HG02938 (cell line): Measurements from ENCODE around the gene ADAM12.

Source experiments
- ATAC-seq: cut with Tn5 transposase; IDR thresholded peaks from one replicate; pipeline ENCODE4 v1.9.1; 2021; ENCODE audit warnings: mild to moderate bottlenecking, moderate library complexity; ENCODE audit not compliant: unreplicated experiment

Gene ADAM12

GRCh38 chr10:126218778-126219649, 169.3 kb downstream of the ADAM12 start:
- ATAC-seq = no peak

DNA sequence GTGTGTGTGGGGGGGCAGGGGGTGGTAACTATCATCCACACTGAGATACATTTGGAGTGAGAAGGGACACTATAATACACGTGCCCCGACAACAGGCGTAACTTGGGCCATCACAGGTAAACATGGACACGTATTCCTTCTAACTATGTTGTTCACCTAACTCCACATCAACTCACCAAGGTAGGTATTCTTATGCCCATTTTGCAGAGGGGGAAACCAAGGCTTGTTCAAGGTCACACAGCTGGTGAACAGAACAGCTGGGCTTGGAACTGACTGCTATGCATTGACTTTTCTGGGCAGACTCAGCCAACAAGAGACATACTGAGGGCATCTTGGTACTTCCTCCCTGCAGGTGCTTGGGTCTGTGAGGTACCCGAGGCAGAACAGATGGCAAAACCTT, 170.1 kb downstream of the ADAM12 start:
- no peak for ATAC-seq

DNA sequence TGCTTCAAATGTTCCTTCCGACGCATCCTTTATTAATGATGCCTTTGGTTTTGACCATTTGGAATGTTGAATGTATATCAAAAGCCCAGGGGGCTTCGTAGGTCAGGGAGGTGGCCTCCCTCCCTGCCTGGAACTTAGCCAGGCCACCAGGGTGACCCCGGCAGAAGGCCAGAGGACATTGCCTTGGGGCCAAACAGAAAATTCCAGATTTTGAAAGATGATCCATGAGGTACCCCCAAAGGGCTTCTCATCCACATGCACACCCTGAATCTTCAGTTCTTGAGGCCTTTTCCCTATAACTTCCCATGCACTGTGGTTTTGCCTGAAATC, 171.7 kb downstream of the ADAM12 start:
- ATAC-seq = no peak

DNA sequence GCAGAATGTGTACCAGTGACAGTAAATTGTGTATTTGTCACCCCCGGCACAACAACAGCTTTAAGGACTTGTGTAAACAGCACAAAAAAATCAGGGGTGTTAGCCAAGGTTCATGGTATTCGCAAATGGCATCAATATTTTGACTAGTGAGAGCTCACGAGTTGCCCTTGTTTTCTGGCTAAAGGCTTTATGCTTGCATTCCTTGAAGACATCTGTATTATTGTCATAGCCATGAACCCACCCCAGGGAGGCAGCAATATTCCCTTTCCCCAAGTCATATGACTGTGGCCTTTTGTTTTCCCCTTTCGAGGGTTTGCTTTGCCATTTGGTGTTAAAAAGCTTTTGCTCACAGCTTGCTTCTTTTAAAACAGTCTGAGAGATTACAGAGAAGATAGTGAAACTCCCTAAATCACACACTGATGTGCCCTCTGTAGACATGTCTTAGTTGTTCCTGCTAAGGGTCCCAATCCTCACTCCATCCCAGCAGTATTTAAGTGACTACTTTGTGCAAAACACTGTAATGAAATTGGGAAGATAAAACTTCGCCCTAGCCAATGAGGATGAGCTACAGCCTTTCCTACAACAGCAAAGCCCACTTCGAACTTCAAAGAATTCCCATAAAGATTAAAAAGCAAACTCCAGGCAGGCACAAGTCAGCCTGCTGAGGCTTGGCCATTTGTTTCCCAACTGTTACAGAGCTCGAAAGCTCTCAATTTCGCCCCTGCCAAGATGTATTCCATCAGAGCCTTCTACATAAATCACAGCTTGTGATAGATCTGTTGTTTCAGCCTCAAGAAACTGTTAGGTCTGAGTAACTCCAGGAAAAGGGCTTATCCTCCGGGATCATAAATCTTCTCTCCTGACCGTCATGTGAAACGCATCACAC, 172.3 kb downstream of the ADAM12 start:
- no peak for ATAC-seq

DNA sequence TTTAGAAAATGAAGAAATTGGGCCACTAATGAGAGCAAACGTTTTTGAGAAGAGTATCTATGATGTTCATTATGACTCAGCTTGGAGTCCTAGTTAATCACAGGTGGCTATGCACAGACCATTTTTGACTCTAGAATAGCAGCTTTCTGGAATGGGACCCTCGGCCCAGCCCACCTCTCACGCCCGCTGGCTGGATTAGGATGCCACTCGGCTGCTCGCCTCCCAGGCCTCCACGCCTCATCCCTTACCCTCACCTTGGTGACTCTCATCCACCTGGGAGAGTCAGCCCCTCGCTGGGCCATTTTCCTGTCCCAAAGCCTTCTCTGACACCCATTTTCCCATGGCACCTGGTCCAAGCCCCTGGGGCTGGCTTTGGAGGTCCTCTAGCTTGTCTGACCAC, 173.6 kb downstream of the ADAM12 start:
- ATAC-seq = no peak

DNA sequence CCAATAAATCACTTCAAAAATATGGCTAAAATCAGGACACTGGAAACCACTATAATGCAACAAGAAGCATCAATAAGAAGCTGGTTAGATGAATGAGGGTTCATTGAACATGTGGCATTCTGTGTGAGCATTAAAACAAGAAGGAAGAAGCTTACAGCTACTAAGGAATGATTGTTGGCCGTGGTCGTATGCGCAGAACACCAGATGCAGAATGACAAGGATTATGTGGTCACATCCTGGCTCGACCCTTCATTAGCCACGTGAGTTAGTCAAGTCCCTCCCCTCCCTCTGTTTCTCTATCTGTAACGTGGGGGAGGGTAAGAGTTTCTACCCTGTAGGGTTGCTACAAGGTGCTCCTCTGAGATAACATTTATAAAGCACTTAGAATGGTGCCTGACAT, 174.3 kb downstream of the ADAM12 start:
- ATAC-seq = no peak

- no peak for ATAC-seq
Observed at GRCh38 chr10:126212738-126213137, 175.5 kb downstream of the ADAM12 start.

DNA sequence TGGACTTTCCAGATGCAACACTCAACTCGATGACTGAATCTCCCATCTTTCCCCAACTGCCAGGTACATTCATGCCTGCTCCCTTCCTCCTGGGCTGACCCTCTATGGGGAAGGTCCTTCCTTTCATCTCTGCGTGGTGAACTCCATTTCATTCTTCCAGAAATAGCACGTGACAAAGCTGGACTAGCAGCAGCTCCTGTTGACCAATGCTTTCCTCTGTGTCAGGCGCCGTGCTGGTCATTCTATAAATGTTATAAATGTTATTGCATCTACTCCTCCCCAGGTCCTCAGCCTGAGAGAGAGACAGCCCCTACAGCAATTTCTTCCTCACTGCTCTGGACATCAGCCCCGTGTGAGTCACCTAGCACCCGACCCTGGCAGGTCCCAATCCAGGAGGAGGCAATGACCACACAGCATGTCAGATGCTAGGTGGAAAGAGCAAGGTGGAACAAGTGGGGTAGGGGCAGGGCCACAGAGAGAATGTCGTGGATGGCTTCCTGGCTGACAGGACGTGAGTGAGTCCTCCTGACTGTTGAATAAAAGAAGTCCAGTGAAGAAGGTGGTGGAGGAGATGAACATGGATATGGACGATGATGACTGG, 178.1 kb downstream of the ADAM12 start:
- no peak for ATAC-seq

DNA sequence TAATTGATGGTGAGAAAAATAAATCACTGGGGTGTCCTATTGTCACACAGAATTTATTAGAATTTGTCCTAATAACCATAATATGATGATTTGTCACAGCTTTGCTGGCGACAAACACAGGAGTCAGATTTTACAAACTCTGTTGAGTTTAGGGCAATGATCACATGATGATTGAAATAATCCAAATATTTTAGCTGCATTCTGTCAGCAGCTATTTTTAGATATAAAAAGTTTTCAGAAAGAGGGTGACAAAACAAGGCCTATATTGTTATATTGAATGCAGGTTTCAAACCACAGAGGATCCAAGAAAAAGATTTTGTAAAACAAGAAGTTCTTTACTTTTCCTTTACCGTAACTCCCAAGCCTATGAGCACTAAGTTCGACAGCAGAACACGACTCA, 178.8 kb downstream of the ADAM12 start:
- ATAC-seq = no peak

GRCh38 chr10:126208726-126209302, 179.5 kb downstream of the ADAM12 start:
- ATAC-seq = no peak

DNA sequence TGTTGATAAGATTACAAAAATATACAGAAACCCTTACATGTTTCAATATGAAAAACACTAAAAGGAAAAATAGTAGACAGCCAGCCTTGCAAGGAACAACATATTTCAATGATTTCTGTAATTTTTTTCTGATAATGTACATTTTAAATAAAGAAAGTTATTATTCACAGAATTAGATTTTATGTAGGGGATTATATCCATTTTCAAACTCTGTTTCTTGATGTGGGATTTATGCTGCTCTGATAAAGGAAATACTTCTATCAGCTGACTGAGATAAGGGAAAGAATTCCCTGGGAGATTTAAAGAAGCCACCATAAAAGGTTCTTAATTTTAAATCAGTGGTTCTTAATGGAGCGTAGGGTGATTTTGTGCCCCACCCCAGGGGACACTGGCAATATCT, 180.4 kb downstream of the ADAM12 start:
- ATAC-seq = no peak

DNA sequence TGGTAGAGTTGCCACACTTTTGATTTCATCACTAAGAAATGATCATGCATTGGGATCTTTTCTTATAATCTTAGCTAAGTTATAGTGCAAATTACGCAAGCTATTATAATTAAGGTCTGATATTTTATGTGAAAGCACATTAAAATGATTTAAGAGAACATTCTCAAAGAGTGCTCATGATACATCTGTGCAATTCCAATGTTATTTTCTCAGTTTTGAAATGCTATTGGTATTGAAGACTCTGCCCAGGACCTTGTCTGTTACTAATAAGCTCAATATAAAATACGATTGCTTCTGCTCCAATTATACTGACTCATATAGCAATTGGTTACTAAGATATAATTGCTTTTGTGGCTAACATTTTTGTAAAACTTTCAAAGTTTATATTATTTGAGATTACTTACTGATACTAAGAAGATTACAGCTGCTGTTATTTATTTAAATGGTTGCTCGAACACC, 180.9 kb downstream of the ADAM12 start:
- no peak for ATAC-seq

- ATAC-seq = no peak
Observed at GRCh38 chr10:126205486-126206205, 182.6 kb downstream of the ADAM12 start.

GRCh38 chr10:126204320-126204719, 184.0 kb downstream of the ADAM12 start:
- ATAC-seq = no peak

DNA sequence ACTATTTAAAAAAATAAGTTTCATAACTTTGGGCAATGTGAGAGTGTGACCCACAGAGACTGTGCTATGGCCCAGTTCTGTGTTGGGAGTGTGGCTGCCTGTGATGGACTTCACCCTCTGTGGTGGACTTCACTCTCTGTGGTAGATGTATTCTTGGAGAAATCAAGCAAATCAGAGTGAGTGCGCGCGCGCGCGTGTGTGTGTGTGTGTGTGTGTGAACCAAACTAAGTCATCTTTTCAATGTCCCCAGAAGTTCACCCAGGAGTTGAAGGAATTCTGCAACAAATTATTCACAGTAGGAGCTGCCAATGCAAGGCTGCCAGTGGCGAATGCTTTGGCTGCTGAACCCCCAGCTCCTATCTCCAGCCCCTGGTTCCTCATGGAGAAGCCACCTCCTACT, 184.5 kb downstream of the ADAM12 start:
- no peak for ATAC-seq

- ATAC-seq = no peak
Observed at GRCh38 chr10:126201603-126202002, 186.7 kb downstream of the ADAM12 start.

DNA sequence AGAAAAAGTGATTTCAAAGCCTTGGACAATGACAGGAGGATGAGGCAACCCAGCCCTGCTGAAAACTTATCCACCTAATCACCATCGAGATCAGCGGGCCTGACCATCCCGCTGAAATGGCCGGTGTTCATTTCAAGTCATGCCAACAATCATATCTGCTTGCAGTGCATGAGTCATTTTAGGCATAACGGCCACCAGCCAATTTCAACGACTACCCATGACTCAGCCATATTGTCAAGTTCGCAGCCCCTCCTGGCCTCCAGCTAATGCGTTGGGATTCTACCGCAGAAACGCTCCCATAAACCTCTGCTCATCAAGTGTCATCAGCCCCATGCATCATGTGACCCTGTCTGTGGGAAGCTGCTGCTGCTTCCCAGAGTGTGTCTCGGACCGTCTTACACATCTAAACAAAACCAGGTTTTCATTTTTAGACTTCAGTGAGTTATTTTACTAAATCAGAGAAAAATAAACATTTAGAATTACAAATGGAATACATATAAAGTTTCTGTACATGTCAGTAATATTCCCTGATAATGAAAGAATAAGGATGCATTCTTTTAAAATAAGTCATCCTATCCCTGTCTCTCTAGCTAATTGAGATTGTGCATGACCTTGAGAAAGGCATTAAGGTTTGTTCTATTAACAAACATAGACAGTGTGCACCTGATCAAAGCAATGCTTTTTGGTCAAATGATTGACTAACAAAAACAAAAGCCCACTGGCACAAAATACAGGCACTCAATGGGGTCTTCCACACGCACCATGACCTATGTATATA, 188.9 kb downstream of the ADAM12 start:
- no peak for ATAC-seq

DNA sequence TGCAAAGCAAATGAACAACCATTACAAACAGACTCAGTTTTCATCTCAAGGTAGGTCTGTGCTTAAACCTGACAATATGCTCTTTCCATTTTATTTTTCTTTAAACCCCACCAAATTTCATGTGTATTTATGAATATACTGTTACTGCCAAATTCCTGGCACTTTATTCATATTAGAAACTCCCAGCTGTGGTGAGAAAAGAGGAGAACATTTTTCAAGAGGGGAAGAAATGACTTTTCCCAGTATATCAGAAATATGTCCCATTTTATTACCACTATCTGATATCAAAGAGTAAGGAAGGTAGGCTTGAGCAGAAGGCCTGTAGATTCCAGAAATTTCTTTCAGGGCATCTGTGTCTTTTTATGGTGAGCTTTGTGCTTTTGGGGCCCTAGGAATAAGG, 189.6 kb downstream of the ADAM12 start:
- no peak for ATAC-seq

DNA sequence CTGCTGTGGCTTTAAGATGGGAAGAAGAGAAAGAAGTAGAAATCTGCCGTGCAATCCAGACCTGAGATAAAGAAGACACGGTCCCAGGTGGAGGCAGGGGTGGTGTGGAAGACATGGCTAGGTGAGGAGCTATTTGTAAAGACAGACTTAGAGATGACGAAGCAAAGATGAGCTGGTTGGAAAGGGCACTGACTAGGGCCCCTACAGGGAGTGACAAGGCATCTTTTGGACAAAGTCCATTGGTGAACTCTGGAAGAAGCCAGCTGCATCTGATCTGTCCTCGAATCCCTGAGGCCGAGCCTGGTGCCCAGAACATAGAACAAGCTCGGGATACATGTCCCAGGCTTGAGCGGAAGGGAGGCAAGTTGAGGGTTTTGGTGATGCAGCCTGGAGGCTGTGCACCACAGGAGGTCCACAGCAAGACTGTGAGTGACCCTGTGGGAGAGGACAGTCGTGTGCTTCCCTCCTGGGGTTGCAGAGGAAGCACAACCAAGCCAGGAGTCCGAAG, 191.2 kb downstream of the ADAM12 start:
- ATAC-seq = no peak

GRCh38 chr10:126196281-126196680, 192.0 kb downstream of the ADAM12 start:
- ATAC-seq = no peak
